Measurements from ENCODE around the gene SELENOO. TPM values are rescaled to one million over a fixed set of nuclear protein-coding genes. Genes with fewer than 3 reads are reported as not detected.

The SELENOO gene
- total RNA-seq, 1 donor from 2014 or later, result 28.3 TPM

DNA sequence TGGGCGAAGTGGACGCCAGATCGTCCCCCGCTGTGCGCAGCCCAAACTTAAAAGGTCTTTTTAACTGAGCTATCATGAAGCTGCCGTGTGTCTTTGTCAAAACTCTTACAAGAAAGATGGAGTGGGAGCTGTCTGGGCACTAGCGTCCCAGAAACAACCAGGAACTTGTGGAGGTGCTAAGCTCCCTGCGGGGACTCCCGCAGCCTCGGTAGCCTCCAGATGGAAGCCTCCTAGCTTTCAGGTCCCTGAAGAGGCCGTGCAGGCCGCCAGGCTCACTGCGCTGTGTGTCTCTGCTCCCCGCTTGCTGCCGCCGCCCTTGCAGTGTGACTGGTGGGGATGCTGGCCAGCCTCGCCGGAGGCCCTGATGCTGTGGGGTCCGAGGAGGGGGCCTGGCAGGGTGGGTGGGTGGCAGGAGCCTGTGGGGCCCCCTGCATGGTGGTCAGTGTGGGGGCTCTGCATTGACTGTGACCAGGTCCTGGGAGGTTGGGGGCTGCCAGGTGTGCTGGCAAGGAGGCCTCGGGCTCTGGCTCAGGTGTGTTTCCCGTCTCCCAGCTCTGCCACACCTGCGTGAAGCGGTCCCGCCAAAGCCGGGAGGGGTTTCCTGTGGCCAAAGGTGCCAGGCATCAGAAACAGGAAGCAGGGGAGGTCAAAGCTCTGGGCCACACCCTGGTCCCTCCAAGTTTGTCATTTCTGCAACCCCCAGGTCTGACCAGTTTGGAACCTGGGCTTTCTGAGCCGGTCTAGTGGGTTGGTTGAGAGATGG, 13.9 kb upstream of the SELENOO start:
- no peaks in the 10 kb centered on the region for H3K36me3 Mint-ChIP-seq
- DNase-seq (ENCODE audit: low spot score in 2 of 2, unreplicated experiment in 2 of 2), result no peak
- TF ChIP-seq, protein P1, sequence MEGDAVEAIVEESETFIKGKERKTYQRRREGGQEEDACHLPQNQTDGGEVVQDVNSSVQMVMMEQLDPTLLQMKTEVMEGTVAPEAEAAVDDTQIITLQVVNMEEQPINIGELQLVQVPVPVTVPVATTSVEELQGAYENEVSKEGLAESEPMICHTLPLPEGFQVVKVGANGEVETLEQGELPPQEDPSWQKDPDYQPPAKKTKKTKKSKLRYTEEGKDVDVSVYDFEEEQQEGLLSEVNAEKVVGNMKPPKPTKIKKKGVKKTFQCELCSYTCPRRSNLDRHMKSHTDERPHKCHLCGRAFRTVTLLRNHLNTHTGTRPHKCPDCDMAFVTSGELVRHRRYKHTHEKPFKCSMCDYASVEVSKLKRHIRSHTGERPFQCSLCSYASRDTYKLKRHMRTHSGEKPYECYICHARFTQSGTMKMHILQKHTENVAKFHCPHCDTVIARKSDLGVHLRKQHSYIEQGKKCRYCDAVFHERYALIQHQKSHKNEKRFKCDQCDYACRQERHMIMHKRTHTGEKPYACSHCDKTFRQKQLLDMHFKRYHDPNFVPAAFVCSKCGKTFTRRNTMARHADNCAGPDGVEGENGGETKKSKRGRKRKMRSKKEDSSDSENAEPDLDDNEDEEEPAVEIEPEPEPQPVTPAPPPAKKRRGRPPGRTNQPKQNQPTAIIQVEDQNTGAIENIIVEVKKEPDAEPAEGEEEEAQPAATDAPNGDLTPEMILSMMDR (IDR thresholded peaks at IDR 0.05; ENCODE audit: unreplicated experiment), result no peak
- peaks cover 32% of the 10 kb centered on the region for H3K4me1 Mint-ChIP-seq
- no peaks in the 10 kb centered on the region for H3K27me3 Mint-ChIP-seq (ENCODE audit: low read depth)
- no peaks in the 10 kb centered on the region for H3K9me3 Mint-ChIP-seq
- peak overlapping the region; percentile 96 for H3K27ac Mint-ChIP-seq
- H3K4me3 Mint-ChIP-seq, result peak overlapping the region; percentile 94

DNA sequence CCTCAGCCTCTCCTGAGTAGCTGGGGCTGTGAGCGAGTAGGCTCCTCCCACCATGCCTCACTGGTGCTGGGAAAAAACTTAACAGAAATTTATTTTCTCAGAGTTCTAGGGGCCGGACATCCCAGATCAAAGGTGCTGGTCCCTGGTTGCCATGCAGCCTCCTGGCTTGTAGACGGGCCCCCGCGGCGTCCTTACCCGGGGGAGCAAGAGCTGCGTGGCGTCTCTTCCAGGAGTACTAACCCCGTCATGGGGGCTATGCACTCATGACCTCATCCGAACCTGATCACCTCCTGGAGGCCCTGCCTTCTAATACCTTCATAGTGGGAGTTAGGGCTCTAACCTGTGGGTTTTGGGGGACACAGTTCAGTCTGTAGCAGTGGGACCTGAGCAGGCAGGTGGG, 12.5 kb upstream of the SELENOO start:
- Mint-ChIP-seq H3K4me1 (peaks cover 32% of the 10 kb centered on the region), H3K36me3 (no peaks in the 10 kb centered on the region), H3K4me3 (no peak overlapping the region), H3K27me3 (ENCODE audit: low read depth) (no peaks in the 10 kb centered on the region), H3K9me3 (no peaks in the 10 kb centered on the region), H3K27ac (no peak overlapping the region)
- DNase-seq (ENCODE audit: low spot score in 2 of 2, unreplicated experiment in 2 of 2), result no peak
- TF ChIP-seq, protein P1 (IDR thresholded peaks at IDR 0.05; ENCODE audit: unreplicated experiment), result no peak

DNA sequence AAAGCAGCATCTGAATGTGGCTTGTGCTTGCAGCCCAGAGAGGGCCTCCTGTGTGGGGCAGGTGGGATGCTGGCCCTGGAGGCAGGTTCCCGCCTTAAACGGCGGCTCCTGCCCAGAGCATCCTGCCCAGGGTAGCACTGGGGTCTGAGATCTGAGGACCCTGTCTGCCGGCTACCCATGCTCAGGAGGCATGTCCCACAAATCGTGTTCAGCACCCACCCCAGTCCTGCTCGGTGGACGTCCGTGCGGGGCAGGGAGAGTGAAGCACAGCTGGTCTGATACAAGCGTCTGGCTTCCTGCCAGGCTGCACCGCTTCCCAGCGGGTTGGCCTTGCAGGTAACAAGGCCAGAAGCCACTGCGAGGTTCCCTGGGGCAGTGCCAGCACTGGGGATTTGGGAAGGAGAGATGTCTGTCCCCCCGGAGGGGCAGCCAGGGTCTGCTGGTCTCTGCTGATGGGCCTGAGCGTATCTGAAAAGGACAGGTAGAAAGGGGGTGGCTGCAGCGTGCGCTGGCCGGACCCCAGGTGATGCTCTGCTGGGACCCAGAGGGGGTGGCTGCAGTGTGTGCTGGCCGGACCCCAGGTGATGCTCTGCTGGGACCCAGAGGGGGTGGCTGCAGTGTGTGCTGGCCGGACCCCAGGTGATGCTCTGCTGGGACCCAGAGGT, 11.5 kb upstream of the SELENOO start:
- DNase-seq (ENCODE audit: low spot score in 2 of 2, unreplicated experiment in 2 of 2), result no peak
- peak overlapping the region; percentile 15 for H3K4me3 Mint-ChIP-seq
- peak overlapping the region; percentile 50 for H3K27ac Mint-ChIP-seq
- H3K9me3 Mint-ChIP-seq, result no peaks in the 10 kb centered on the region
- peaks cover 29% of the 10 kb centered on the region for H3K4me1 Mint-ChIP-seq
- TF ChIP-seq, protein P1 (IDR thresholded peaks at IDR 0.05; ENCODE audit: unreplicated experiment), result no peak
- no peaks in the 10 kb centered on the region for H3K36me3 Mint-ChIP-seq
- H3K27me3 Mint-ChIP-seq (ENCODE audit: low read depth), result no peaks in the 10 kb centered on the region

DNA sequence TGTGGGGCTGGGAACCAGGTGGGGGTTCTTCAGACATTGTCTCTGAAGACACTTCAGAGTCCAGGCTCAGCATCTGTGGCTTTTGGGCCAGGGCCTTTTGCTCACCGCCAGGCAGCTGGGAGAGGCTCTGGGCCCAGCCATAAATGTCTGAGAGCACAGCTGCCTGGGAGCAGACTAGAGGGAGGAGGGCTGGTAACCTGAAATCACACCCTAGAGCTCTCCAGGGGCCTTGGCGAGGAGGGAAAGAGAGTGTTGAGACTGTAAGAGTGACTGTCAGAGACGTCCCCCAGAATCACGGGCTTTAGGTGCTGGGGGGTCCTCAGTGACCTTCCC, 11.0 kb upstream of the SELENOO start:
- Mint-ChIP-seq H3K4me1 (peaks cover 25% of the 10 kb centered on the region), H3K9me3 (no peaks in the 10 kb centered on the region), H3K36me3 (no peaks in the 10 kb centered on the region), H3K27ac (peak overlapping the region; percentile 89), H3K27me3 (ENCODE audit: low read depth) (no peaks in the 10 kb centered on the region), H3K4me3 (peak overlapping the region; percentile 53)
- TF ChIP-seq, protein P1 (IDR thresholded peaks at IDR 0.05; ENCODE audit: unreplicated experiment), result no peak
- DNase-seq (ENCODE audit: low spot score in 2 of 2, unreplicated experiment in 2 of 2), result no peak

DNA sequence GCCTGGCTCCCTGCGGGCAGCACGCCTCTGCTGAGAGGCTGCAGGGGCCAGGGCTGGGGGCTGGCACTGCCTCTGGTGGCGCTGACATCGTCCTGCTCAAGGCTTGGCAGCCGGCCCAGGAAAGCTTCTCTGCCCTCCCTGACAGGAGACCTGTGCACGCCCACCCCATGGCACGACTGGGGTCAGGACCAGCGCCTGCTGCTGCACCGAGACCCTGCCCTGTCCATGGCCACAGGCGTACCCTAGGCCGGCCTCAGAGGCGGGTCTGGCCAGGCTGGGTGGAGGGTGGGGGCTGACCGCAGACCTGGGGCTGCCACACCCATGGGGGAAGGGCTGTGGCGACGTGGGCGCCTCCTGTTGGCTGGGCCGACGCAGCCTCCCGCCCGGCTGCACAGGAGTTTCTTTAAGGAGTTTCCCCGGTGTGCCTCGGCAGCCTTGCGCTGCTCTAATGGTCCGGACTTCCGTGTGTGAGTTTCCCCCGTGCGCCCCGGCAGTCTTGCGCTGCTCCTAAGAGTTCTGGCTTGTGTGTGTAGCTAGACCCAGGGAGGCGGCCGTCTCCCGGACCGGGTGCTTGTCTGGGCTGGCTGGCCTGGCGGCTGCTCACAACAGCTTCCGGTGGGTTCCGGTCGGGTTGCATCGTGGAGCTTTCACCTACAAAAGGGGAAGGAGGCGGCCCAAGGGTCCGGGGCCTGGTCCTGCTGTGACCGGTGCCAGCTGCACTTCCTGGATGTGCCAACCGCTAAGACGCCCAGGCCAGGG, 10.4 kb upstream of the SELENOO start:
- peak in 1 of 2 experiments; percentile 70 for DNase-seq (ENCODE audit: low spot score in 2 of 2, unreplicated experiment in 2 of 2)
- Mint-ChIP-seq H3K4me1 (peaks cover 25% of the 10 kb centered on the region), H3K27ac (peak overlapping the region; percentile 43), H3K4me3 (peak overlapping the region; percentile 55), H3K36me3 (no peaks in the 10 kb centered on the region), H3K27me3 (ENCODE audit: low read depth) (no peaks in the 10 kb centered on the region), H3K9me3 (no peaks in the 10 kb centered on the region)
- TF ChIP-seq, protein P1 (IDR thresholded peaks at IDR 0.05; ENCODE audit: unreplicated experiment), result peak; percentile 16

All from mesothelial cell of epicardium (in vitro differentiated cells).